Right cardiac atrium (tissue), 5 donors: ENCODE data around the gene MICAL2. TPM values are rescaled to one million over a fixed set of nuclear protein-coding genes. Genes with fewer than 3 reads are reported as not detected.

Experiments
- ATAC-seq, 2 donors: fragments of 200-7000 bp; cut with Tn5 transposase; one replicate each; pipeline versions ENCODE4 v1.8.0 to v1.9.1; 2020; ENCODE audit warnings: moderate library complexity in 2 of 2, mild to moderate bottlenecking in 1 of 2
- DNase-seq, 3 donors: peaks; one replicate each; pipeline ENCODE4 v3.0.0-alpha.2; 2020
- H3K27ac ChIP-seq: one replicate; pipeline ENCODE4 v1.5.1; 2013; ENCODE audit warnings: mild to moderate bottlenecking, low read length, control low read depth, moderate library complexity
- H3K27me3 ChIP-seq: one replicate; pipeline ENCODE4 v1.6.1; 2013; ENCODE audit not compliant: control insufficient read depth, insufficient read depth
- H3K4me1 ChIP-seq: one replicate; pipeline ENCODE4 v1.6.1; 2013; ENCODE audit warnings: low read length; ENCODE audit not compliant: control insufficient read depth, insufficient read depth
- H3K4me3 ChIP-seq: one replicate; pipeline ENCODE4 v1.5.1; 2013; ENCODE audit warnings: low read length, control low read depth
- H3K9me3 ChIP-seq: one replicate; pipeline ENCODE4 v1.6.1; 2013; ENCODE audit warnings: low read length; ENCODE audit not compliant: control insufficient read depth
- WGBS: extraction: QIAGEN DNeasy Blood & Tissue Kit; methylation state at CpG from one replicate; pipeline ENCODE4 v1.1.7; 2013; 5-methylcytosine and 5-hydroxymethylcytosine counted together
- intact Hi-C, 4 donors: fragments of 100-400 bp; cut with DNase I; formaldehyde crosslinking; loops; one replicate each; pipeline versions ENCODE4 v1.11.0 to v1.14.0; 2022 to 2023
- polyA plus RNA-seq: library from polyadenylated mRNA; stranded (reverse); fragments of 200-250 nt; gene quantifications from one replicate; pipeline ENCODE4 v1.2.3, GENCODE V29; 2013
- total RNA-seq, 4 donors: library from RNA; stranded (reverse); fragmentation: NEBNext Ultra II Directional; extraction: Animal tissue kit (Norgen Biotek cat#: 25700); gene quantifications; one replicate each; pipeline ENCODE4 v1.2.1, GENCODE V29; 2021
- donor health status: healthy with polysubstance abuse.
- donor health status: DM: no; HTN: yes; CAD: no.
- donor health status: DM: no; HTN: no; CAD: no.
- donor health status: DM: no; HTN: yes; CAD: no; lungs with severe emphysema.
- donor health status: DM: yes; HTN: yes; CAD: no.

MICAL2 gene
- total and polyA plus RNA-seq, 5 donors = 62.9 to 115 (median 92.3) TPM

DNA sequence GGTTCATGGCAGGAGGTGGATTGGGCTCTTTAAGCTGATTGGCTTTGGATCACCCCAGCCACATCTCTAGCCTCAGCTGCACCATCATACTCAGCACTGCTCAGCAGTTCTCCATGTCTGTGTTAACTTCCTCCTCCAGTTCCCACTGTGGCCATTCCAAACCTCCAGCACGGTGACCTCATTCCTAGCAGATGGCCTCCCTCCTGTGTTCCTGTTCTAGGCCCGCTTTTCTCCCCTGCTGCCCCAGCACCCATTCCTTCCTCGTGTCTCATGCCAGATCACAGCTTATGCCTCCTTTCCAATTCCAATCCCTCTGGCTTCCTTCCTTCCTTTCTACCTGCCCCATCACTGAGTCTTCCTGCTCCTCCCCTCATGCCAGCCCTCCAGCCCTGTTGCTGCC is 96.1 kb downstream of the MICAL2 start:
- DNase-seq (no peak), ATAC-seq (peak in 1 of 2 donors; percentile 12)
- intact Hi-C loops = no loop called here
- H3K27me3 ChIP-seq = no peaks in the 10 kb centered on the region
- no peaks in the 10 kb centered on the region for H3K9me3 ChIP-seq
- H3K4me3 ChIP-seq = no peak overlapping the region
- H3K27ac ChIP-seq = no peak overlapping the region
- 73% methylated on average over 3 of the region's 3 CpGs for WGBS
- H3K4me1 ChIP-seq = peaks cover 9% of the 10 kb centered on the region

DNA sequence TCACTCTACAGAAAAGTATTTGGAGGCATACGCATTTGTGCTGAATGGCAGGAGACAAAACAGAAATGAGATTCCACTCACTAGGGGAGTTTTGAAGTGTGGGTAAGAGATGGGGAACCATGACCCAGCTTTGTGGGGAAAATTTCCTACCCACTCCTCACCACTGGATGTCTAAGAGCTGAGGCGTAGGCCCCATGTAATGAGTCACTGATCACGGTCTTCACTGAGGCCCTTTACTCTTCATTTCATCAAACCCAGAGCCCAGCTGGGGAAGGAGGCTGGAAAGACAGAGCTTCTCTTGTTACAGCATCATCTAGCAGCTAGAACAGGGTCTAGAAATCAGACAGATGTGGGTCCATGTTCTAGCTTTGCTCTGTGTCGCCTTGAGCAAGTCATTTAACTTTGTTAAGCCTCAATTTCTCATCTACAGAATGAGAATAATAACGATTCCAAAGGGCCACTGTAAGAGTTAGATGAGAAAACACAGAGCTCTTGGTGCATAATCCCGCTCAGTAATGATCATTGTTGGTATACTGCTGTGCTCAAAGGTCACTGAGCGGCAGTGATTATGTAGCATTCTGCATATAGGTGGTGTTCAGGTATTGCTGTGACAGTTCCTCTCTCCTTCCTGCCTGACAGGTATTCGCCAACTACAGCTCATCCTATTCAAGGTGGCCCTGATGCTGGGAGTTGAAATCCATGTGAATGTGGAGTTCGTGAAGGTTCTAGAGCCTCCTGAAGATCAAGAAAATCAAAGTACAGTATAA is 97.2 kb downstream of the MICAL2 start:
- no peak for ATAC-seq

DNA sequence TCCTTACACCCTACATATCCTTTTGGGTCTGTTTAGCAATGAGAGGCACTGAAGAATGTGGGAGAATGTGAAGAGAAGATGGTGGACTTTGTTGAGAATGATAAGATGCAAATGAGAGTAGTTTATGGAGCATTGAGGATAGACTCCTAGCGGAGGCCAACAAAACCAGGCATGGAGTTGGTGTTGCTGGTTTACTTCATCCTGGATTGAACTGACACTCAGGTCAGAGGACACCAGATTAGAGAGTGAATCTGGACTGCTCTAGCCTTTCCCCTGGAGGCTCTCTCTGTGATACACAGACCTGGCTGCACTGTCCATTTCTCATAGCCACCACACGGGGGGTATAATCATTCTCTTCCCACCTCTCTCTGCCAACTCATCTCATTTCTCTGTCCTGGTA is 98.7 kb downstream of the MICAL2 start:
- H3K27ac ChIP-seq = no peak overlapping the region
- H3K4me3 ChIP-seq = no peak overlapping the region
- H3K9me3 ChIP-seq = no peaks in the 10 kb centered on the region
- H3K27me3 ChIP-seq = no peaks in the 10 kb centered on the region
- DNase-seq = no peak
- peaks cover 6% of the 10 kb centered on the region for H3K4me1 ChIP-seq
- 91% methylated on average over 2 of the region's 2 CpGs for WGBS
- intact Hi-C loops = no loop called here
- no peak for ATAC-seq

More for the DNA sequence above, 97.2 kb downstream of the MICAL2 start:
- H3K27me3 ChIP-seq = no peaks in the 10 kb centered on the region
- no peak overlapping the region for H3K27ac ChIP-seq
- WGBS = 85% methylated on average over 9 of the region's 9 CpGs
- intact Hi-C loops = no loop called here
- no peaks in the 10 kb centered on the region for H3K9me3 ChIP-seq
- H3K4me3 ChIP-seq = no peak overlapping the region
- peaks cover 9% of the 10 kb centered on the region for H3K4me1 ChIP-seq
- DNase-seq = no peak

DNA sequence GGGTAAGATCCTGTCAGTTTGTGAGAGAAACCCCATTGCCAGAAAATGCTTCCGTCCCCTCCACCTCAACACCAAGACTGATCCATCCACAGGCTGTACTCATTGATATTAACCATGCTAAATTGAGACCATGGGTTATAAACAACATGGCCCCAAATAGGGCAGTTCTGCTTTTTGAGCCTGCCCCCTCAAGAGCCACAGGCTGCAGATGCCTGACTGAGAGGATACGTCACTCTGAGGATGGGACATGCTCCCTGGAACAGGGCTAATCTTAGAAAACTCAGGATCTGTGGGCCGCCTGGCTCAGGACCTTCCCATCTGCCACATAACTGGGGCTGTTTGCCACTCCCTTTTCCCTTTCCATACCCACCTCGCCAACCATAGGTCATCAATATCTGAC is 99.8 kb downstream of the MICAL2 start:
- 96% methylated on average over 4 of the region's 4 CpGs for WGBS
- Histone ChIP-seq H3K27me3 (no peaks in the 10 kb centered on the region), H3K4me1 (peaks cover 6% of the 10 kb centered on the region), H3K9me3 (no peaks in the 10 kb centered on the region), H3K27ac (no peak overlapping the region), H3K4me3 (no peak overlapping the region)
- DNase-seq = no peak
- no peak for ATAC-seq
- intact Hi-C loops = no loop called here

DNA sequence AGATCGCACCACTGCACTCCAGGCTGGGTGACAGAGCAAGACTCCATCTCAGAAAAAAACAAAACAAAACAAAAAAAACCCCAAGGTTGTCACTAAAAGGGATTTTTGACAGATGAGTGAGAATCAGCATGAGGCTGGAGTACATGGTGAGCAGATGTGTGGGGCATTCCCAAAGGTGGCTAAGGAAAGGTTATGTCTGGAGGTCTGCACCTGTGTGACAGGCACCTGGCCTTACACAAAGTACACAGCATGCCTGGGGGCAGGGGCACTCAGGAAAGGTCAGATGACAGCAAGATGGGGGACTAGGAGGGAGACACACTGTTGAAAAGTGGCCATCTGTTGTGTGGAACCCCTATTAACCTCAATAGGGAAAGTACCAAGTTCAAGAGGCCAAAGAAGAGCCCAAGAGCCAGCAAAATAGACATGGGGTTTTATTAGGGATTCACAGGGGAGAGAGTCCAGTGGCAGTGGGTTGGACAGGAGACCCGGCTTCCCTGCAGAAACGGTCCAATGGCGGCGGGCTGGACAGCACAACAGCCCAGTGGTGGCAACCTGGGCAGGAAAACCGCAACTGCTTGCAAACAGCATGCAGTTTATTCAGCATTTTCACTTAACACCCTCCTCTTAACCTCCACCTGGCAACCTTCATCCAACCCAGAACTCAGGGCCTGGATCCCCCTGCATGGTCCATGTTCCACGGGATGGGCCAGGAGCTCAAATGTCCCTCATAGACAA is 101.1 kb downstream of the MICAL2 start:
- DNase-seq (no peak), ATAC-seq (no peak)
- Histone ChIP-seq H3K4me3 (no peak overlapping the region), H3K4me1 (peaks cover 9% of the 10 kb centered on the region), H3K9me3 (no peaks in the 10 kb centered on the region), H3K27me3 (no peaks in the 10 kb centered on the region), H3K27ac (no peak overlapping the region)
- intact Hi-C loops = no loop called here
- 96% methylated on average over 7 of the region's 7 CpGs for WGBS

DNA sequence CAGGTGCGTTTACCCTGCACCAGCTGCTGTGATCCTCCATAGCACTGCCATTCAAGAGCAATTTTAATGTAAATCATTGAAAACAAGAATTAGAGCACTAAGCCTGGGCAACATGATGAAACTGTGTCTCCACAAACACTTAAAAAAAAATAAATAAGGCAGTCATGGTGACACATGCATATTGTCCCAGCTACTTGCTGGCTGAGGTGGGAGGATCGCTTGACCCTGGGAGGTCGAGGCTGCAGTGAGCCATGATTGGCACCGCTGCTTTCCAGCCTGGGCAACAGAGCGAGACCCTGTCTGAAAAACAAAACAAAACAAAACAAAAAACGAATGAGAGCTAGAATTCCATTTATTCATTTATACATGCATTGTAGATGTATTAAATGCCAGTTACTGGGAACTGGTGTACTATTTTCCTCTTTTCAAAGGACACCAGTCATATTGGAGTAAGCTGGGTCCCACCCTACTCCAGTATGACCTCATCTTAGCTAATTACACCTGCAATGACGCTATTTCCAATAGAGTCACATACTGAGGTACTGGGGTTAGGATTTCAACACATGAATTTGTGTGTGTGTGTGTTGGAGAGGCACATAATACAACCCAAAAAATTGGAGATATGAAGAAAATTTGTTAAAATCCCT is 101.9 kb downstream of the MICAL2 start:
- peaks cover 13% of the 10 kb centered on the region for H3K4me1 ChIP-seq
- H3K9me3 ChIP-seq = no peaks in the 10 kb centered on the region
- WGBS = 93% methylated on average over 7 of the region's 7 CpGs
- ATAC-seq = no peak
- intact Hi-C loops = no loop called here
- no peak for DNase-seq
- no peaks in the 10 kb centered on the region for H3K27me3 ChIP-seq
- no peak overlapping the region for H3K27ac ChIP-seq
- H3K4me3 ChIP-seq = no peak overlapping the region

DNA sequence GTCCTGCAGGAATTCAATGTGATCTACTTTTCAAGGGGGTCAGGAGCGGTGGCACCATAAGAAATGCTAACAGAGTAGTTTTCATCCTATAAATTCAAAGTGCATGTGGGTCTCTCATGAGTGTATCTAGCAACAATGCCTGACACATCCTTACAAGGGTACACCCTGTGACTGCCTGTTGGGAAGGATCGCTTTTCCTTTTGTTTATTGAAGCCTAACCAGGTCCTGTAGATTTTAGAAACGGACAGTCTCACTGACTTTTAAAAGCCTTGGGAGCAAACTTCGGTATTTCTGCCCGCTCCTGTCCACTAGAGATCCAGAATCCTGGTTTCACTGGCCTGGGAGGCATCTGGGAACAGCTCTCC is 102.4 kb downstream of the MICAL2 start:
- 96% methylated on average over 5 of the region's 5 CpGs for WGBS
- H3K4me3 ChIP-seq = no peak overlapping the region
- ATAC-seq (no peak), DNase-seq (no peak)
- no peaks in the 10 kb centered on the region for H3K27me3 ChIP-seq
- no peak overlapping the region for H3K27ac ChIP-seq
- H3K4me1 ChIP-seq = peaks cover 14% of the 10 kb centered on the region
- H3K9me3 ChIP-seq = no peaks in the 10 kb centered on the region
- intact Hi-C loops = no loop called here

DNA sequence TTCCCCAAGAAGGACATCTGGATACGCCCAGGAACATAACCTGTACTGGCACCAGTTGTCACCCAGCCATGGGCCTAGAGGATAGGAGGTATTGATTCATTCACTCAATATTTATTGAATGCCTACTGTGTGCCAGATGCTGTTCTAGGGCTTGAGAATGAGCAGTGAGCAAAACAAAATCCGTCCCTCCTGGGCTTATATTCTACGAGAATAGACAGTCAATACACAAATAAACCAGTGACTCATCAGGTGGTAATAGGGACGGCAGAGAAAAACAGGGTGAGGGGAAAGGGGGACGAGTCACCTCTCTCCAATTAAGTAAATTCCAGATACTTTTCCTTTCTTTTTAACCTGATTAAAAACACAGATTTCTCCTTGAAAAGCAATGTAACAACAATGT is 103.5 kb downstream of the MICAL2 start:
- no peak overlapping the region for H3K27ac ChIP-seq
- H3K4me3 ChIP-seq = no peak overlapping the region
- 65% methylated on average over 5 of the region's 5 CpGs for WGBS
- intact Hi-C loops = no loop called here
- H3K9me3 ChIP-seq = no peaks in the 10 kb centered on the region
- H3K4me1 ChIP-seq = peaks cover 16% of the 10 kb centered on the region
- DNase-seq (no peak), ATAC-seq (no peak)
- H3K27me3 ChIP-seq = no peaks in the 10 kb centered on the region

DNA sequence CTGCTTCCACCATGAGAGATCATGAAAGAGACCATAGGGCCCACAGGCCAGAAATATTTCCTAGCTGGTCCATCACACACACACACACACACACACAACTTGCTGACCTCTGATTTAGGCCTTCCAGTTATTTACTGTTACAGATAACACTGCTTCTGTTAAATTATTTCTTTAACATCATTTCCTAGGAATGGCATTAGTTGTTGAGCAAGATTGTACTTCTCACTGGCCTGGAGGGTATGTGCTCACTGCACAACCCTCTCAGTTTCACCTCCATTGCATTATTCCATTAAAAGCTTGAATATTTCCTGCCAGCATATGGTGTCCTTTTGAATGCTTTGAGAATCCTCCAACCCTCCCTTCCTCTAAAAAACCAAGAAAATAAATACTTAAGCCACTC is 104.4 kb downstream of the MICAL2 start:
- Histone ChIP-seq H3K9me3 (no peaks in the 10 kb centered on the region), H3K4me3 (no peak overlapping the region), H3K27me3 (no peaks in the 10 kb centered on the region), H3K27ac (no peak overlapping the region), H3K4me1 (peaks cover 20% of the 10 kb centered on the region)
- intact Hi-C loops = no loop called here
- DNase-seq (no peak), ATAC-seq (no peak)

DNA sequence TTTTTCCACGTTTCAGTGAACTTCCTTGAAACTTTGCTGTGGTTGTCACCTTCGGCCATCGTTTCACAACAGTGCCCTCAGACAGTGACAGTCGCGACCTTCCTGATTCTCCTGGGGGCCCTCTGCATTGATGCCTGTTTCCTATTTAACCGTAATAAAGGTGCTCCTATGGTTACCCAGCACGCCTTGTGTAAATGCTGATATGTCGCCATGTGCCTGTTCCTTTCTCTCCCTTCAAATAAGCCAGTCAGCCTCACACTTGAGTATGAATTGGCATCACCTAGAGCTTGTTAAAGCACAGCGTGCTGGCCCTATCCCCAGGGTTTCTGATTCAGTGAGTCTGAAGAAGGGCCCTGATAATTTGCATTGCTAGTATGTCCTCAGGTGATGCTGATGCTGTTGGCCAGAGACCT is 104.8 kb downstream of the MICAL2 start:
- peaks cover 21% of the 10 kb centered on the region for H3K4me1 ChIP-seq
- H3K27me3 ChIP-seq = no peaks in the 10 kb centered on the region
- WGBS = 73% methylated on average over 9 of the region's 9 CpGs
- DNase-seq = no peak
- H3K4me3 ChIP-seq = no peak overlapping the region
- no peaks in the 10 kb centered on the region for H3K9me3 ChIP-seq
- H3K27ac ChIP-seq = peak overlapping the region; percentile 33
- intact Hi-C loops = no loop called here
- no peak for ATAC-seq

DNA sequence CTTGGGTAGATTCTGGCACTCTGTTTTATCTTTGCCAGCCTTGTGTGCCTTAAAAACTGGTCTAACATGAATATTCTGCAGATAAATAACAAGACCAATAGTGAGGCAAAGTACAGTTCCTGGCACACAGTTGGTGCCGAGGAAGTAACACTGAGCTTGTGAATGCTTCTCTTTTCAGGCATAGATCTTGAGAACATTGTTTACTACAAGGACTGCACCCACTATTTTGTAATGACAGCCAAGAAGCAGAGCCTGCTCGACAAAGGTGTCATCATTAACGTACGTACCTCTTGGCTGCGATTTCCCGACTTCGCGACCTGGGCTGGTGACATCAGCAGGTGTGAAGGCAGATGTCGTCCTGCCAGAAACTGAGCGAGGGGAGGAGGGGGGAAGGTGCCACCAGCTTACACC is 105.7 kb downstream of the MICAL2 start:
- intact Hi-C loops = no loop called here
- H3K4me3 ChIP-seq = no peak overlapping the region
- H3K9me3 ChIP-seq = no peaks in the 10 kb centered on the region
- H3K4me1 ChIP-seq = peaks cover 22% of the 10 kb centered on the region
- WGBS = 63% methylated on average over 10 of the region's 10 CpGs
- peak overlapping the region; percentile 53 for H3K27ac ChIP-seq
- no peak for DNase-seq
- ATAC-seq = no peak
- no peaks in the 10 kb centered on the region for H3K27me3 ChIP-seq
